Gastroesophageal sphincter (tissue), 4 donors: Measurements from ENCODE around the gene HOXB6. TPM values are rescaled to one million over a fixed set of nuclear protein-coding genes. Genes with fewer than 3 reads are reported as not detected.

Source experiments
- ATAC-seq: fragments of 150-250 bp; one replicate; pipeline ENCODE4 v1.9.1; 2016; ENCODE audit warnings: mild to moderate bottlenecking, moderate library complexity
- H3K27ac ChIP-seq, 4 donors: fragments of 200-600 bp; sonication (generic) in 3 of 4; 1 replicate in 3 of 4; 2 replicates in 1 of 4; pipeline ENCODE4 v1.5.1; 2016 to 2019
- H3K27me3 ChIP-seq: fragments of 200-600 bp; sonication (generic); one replicate; pipeline ENCODE4 v1.5.1; 2019
- H3K36me3 ChIP-seq, 2 donors: fragments of 200-600 bp; sonication (generic); one replicate each; pipeline ENCODE4 v1.5.1; 2019; ENCODE audit warnings: control low read depth in 1 of 2
- H3K4me1 ChIP-seq, 3 donors: fragments of 200-600 bp; sonication (generic); 1 replicate in 2 of 3; 2 replicates in 1 of 3; pipeline ENCODE4 v1.5.1; 2016 to 2019; ENCODE audit warnings: control low read depth in 2 of 3
- H3K4me3 ChIP-seq, 2 donors: fragments of 200-600 bp; sonication (generic); one replicate each; pipeline ENCODE4 v1.5.1; 2019; ENCODE audit warnings: mild to moderate bottlenecking in 1 of 2, moderate library complexity in 1 of 2
- H3K9me3 ChIP-seq, 3 donors: fragments of 200-600 bp; sonication (generic); one replicate each; pipeline ENCODE4 v1.5.1; 2017 to 2019; ENCODE audit warnings: control low read depth in 2 of 3
- CTCF ChIP-seq, 4 experiments: fragments of 200-600 bp in 2 of 4; fragments of 450-650 bp in 2 of 4; sonication (generic) in 1 of 4; IDR thresholded peaks; one replicate each; pipeline ENCODE4 v1.5.1; 2017 to 2019; ENCODE audit warnings: antibody characterized with exemption in 4 of 4, mild to moderate bottlenecking in 2 of 4, moderate library complexity in 2 of 4
- EP300 ChIP-seq: sonication (generic); formaldehyde crosslinking; IDR thresholded peaks from one replicate; pipeline ENCODE4 v1.6.1; 2017; ENCODE audit warnings: antibody characterized with exemption, mild to moderate bottlenecking
- POLR2A ChIP-seq, 2 donors: fragments of 450-650 bp; IDR thresholded peaks; one replicate each; pipeline ENCODE4 v1.6.1; 2017; ENCODE audit warnings: antibody characterized with exemption in 2 of 2, mild to moderate bottlenecking in 2 of 2, moderate library complexity in 1 of 2
- POLR2AphosphoS5 ChIP-seq: sonication (generic); formaldehyde crosslinking; IDR thresholded peaks from one replicate; pipeline ENCODE4 v1.6.1; 2017; ENCODE audit warnings: antibody characterized with exemption
- WGBS, 2 donors: methylation state at CpG; one replicate each; pipeline ENCODE4 v1.1.5; 2018; ENCODE audit warnings: low coverage in 1 of 2; 5-methylcytosine and 5-hydroxymethylcytosine counted together
- total RNA-seq, 4 donors: library from RNA; depleted of rRNA; stranded (reverse); fragments of >200 nt; gene quantifications; one replicate each; pipeline ENCODE4 v1.1.0, GENCODE V29; 2016

HOXB6 gene
- total RNA-seq = 10 to 100 TPM in 1 of 4 donors, 1 to 10 TPM in 3; 4.9 to 40.1 (median 5.1) TPM

- Histone ChIP-seq H3K4me1 (peaks cover 0 to 28% (median 4%) of the 10 kb centered on the region in 3 donors), H3K9me3 (no peaks in the 10 kb centered on the region), H3K4me3 (peak within 1 kb of the TSS in 1 of 2 donors; percentile 14), H3K27me3 (peaks cover 100% of the 10 kb centered on the region), H3K36me3 (no peaks in the 10 kb centered on the region), H3K27ac (no peak within 1 kb of the TSS)
- TF ChIP-seq CTCF (IDR thresholded peaks at IDR 0.05) = no peak
- no peak for TF ChIP-seq POLR2A (IDR thresholded peaks at IDR 0.05)
- no peak for TF ChIP-seq EP300
- TF ChIP-seq POLR2AphosphoS5 = no peak
- WGBS, 2 donors = 24 to 25% methylated on average over 13 to 15 of the region's 16 CpGs
- ATAC-seq = no peak
Observed at GRCh38 chr17:48604770-48605329, at the start of gene HOXB6. Gene HOXB6 (minus strand): TSS chr17:48604986. CDS start chr17:48598150, 6,836 bp downstream.

- H3K27me3 ChIP-seq = peaks cover 92% of the 10 kb centered on the region
- no peaks in the 10 kb centered on the region for H3K9me3 ChIP-seq
- no peak for ATAC-seq
- 56 to 71% methylated on average over 1 of the region's 1 CpG for WGBS, 2 donors
- peaks cover 0 to 20% (median 12%) of the 10 kb centered on the region in 3 donors for H3K4me1 ChIP-seq
- no peak for TF ChIP-seq EP300
- TF ChIP-seq POLR2AphosphoS5 = no peak
- TF ChIP-seq POLR2A (IDR thresholded peaks at IDR 0.05) = no peak
- no peak for TF ChIP-seq CTCF (IDR thresholded peaks at IDR 0.05)
- no peaks in the 10 kb centered on the region for H3K36me3 ChIP-seq
- H3K27ac ChIP-seq = no peak overlapping the region
- H3K4me3 ChIP-seq = no peak overlapping the region
Observed at GRCh38 chr17:48649741-48650140, 45.0 kb upstream of the HOXB6 start.

GRCh38 chr17:48647963-48648245, 43.1 kb upstream of the HOXB6 start:
- no peak for ATAC-seq
- Histone ChIP-seq H3K27me3 (peaks cover 98% of the 10 kb centered on the region), H3K27ac (no peak overlapping the region), H3K36me3 (no peaks in the 10 kb centered on the region), H3K4me3 (no peak overlapping the region), H3K4me1 (peaks cover 0 to 20% (median 12%) of the 10 kb centered on the region in 3 donors), H3K9me3 (no peaks in the 10 kb centered on the region)
- TF ChIP-seq CTCF (IDR thresholded peaks at IDR 0.05) = no peak
- TF ChIP-seq POLR2AphosphoS5 = no peak
- no peak for TF ChIP-seq EP300
- TF ChIP-seq POLR2A (IDR thresholded peaks at IDR 0.05) = no peak
- whole genome bisulfite sequencing, 2 donors = 64 to 71% methylated on average over 1 of the region's 1 CpG

- ATAC-seq = no peak
- TF ChIP-seq CTCF (IDR thresholded peaks at IDR 0.05) (no peak), EP300 (no peak), POLR2A (IDR thresholded peaks at IDR 0.05) (no peak), POLR2AphosphoS5 (no peak)
- Histone ChIP-seq H3K4me3 (peak overlapping the region; percentile 8 to 46), H3K27me3 (peaks cover 100% of the 10 kb centered on the region), H3K36me3 (no peaks in the 10 kb centered on the region), H3K9me3 (no peaks in the 10 kb centered on the region), H3K4me1 (peaks cover 0 to 24% (median 12%) of the 10 kb centered on the region in 3 donors), H3K27ac (no peak overlapping the region)
- 3 to 4% methylated on average over 26 to 27 of the region's 30 CpGs for WGBS, 2 donors
Observed at GRCh38 chr17:48647103-48647962, 42.5 kb upstream of the HOXB6 start.
